AG04450 (cell line): ENCODE measurements around the gene TTC28. TPM values are rescaled to one million over a fixed set of nuclear protein-coding genes. Genes with fewer than 3 reads are reported as not detected.

Source experiments
- CTCF ChIA-PET: fragments of 300-600, 350-600 bp; formaldehyde crosslinking; extraction: SDS; loops from one replicate; lab custom pipeline; 2022; ENCODE audit warnings: antibody characterized with exemption, inconsistent platforms; lab: Charles Lee
- POLR2A ChIA-PET: fragments of 350-600 bp; formaldehyde crosslinking; extraction: SDS; loops from one replicate; lab custom pipeline; 2021; ENCODE audit warnings: antibody characterized with exemption, inconsistent platforms; lab: Yijun Ruan, JAX
- DNase-seq: peaks from one replicate; pipeline ENCODE4 v3.0.0-alpha.2; 2011; ENCODE audit warnings: low read depth, low spot score
- H3K27ac ChIP-seq: one replicate; pipeline ENCODE4 v1.5.1; 2012; ENCODE audit warnings: low read depth, low read length, control low read depth
- H3K27me3 ChIP-seq: one replicate; pipeline ENCODE4 v1.6.0; 2012; ENCODE audit warnings: low read length; ENCODE audit not compliant: control insufficient read depth, insufficient read depth
- H3K4me3 ChIP-seq: 2 replicates; pipeline ENCODE4 v1.5.1; 2011; ENCODE audit warnings: mild to moderate bottlenecking, low read depth, low read length, control low read depth
- H3K9me3 ChIP-seq: 2 replicates; pipeline ENCODE4 v1.5.1; 2012; ENCODE audit warnings: low read length; ENCODE audit not compliant: control insufficient read depth, insufficient read depth
- polyA plus RNA-seq: library from polyadenylated mRNA; depleted of rRNA; stranded (reverse); fragments of >200 nt; gene quantifications from 2 replicates; pipeline ENCODE4 v1.2.3, GENCODE V29; 2011
- TF ChIP-seq, protein P1 (sequence below): IDR thresholded peaks from 2 replicates; pipeline ENCODE4 v1.5.1; 2011; ENCODE audit warnings: low read depth, low read length, control low read depth, inconsistent platforms

The TTC28 gene
- polyA plus RNA-seq, 1 experiment, result 11.2 TPM

DNA sequence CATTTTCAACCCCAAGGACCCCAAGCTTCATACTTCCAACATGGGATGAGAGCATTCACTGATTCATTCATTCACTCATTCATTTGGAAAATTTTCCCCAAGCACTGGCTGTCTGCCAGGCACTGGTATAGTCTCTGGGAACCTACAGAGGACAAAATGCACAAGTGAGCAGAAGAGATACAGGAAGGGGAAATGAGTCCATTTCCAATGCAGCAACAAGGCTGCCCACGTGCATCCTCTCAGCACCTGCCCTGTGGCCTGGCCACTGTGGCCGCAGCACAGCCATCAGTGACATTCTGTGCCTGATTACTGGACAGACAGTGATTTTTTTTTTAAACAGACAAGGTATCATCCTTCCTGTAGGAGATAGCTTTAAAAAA lies 664.6 kb downstream of the TTC28 start:
- Histone ChIP-seq H3K27ac (no peak overlapping the region), H3K27me3 (no peaks in the 10 kb centered on the region), H3K4me3 (no peak overlapping the region), H3K9me3 (no peaks in the 10 kb centered on the region)
- ChIA-PET CTCF (interaction anchor here (0.6 to 1.0 kb wide), 4 partner anchors 210 to 871 kb away, joined by 3 to 4 read pairs (median 4); no protein-coding TSS in a partner anchor), POLR2A (interaction anchor here (0.6 kb wide), 1 partner anchor 1228 kb away, joined by 3 read pairs; no protein-coding TSS in a partner anchor)
- no peak for DNase-seq
- TF ChIP-seq, protein P1, sequence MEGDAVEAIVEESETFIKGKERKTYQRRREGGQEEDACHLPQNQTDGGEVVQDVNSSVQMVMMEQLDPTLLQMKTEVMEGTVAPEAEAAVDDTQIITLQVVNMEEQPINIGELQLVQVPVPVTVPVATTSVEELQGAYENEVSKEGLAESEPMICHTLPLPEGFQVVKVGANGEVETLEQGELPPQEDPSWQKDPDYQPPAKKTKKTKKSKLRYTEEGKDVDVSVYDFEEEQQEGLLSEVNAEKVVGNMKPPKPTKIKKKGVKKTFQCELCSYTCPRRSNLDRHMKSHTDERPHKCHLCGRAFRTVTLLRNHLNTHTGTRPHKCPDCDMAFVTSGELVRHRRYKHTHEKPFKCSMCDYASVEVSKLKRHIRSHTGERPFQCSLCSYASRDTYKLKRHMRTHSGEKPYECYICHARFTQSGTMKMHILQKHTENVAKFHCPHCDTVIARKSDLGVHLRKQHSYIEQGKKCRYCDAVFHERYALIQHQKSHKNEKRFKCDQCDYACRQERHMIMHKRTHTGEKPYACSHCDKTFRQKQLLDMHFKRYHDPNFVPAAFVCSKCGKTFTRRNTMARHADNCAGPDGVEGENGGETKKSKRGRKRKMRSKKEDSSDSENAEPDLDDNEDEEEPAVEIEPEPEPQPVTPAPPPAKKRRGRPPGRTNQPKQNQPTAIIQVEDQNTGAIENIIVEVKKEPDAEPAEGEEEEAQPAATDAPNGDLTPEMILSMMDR, result no peak

- ChIA-PET CTCF (interaction anchor here (0.6 kb wide), 2 partner anchors 209 to 871 kb away, joined by 4 read pairs; no protein-coding TSS in a partner anchor), POLR2A (interaction anchor here (0.5 to 0.6 kb wide), 2 partner anchors 385 to 1229 kb away, joined by 3 to 6 read pairs; no protein-coding TSS in a partner anchor)
- TF ChIP-seq, protein P1, result no peak
- DNase-seq, result no peak
- Histone ChIP-seq H3K27me3 (no peaks in the 10 kb centered on the region), H3K9me3 (no peaks in the 10 kb centered on the region), H3K4me3 (no peak overlapping the region), H3K27ac (no peak overlapping the region)
Observed at GRCh38 chr22:28014211-28015045, 665.2 kb downstream of the TTC28 start.

DNA sequence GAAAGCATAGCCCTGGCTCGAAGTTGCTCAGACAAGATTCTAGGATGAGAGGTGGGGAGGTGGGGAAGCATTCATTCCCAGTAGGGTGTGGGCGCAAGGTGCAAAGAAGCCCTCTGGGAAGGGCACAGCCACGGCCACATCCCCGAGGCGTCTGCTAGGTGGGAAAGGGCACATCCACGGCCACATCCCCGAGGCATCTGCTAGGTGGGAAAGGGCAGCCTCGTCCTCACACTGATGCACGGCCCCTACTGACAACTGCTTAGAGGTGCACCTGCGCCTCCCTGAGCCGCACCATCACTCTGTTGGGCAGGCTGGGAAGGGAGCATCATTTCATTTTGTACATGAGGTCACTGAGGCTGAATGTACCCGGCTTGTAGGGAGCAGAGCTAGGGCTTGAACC lies 666.0 kb downstream of the TTC28 start:
- no peaks in the 10 kb centered on the region for H3K27me3 ChIP-seq
- no peak overlapping the region for H3K27ac ChIP-seq
- H3K4me3 ChIP-seq, result no peak overlapping the region
- CTCF ChIA-PET, result no interaction called here
- TF ChIP-seq, protein P1, result no peak
- no peaks in the 10 kb centered on the region for H3K9me3 ChIP-seq
- no peak for DNase-seq
- POLR2A ChIA-PET, result interaction anchor here (0.5 kb wide), 1 partner anchor 386 kb away, joined by 6 read pairs; no protein-coding TSS in a partner anchor

- Histone ChIP-seq H3K9me3 (no peaks in the 10 kb centered on the region), H3K27ac (no peak overlapping the region), H3K4me3 (no peak overlapping the region), H3K27me3 (no peaks in the 10 kb centered on the region)
- DNase-seq, result no peak
- ChIA-PET POLR2A (no interaction called here), CTCF (no interaction called here)
- TF ChIP-seq, protein P1, result no peak
Observed at GRCh38 chr22:28012832-28013460, 666.7 kb downstream of the TTC28 start.
